Fibroblast of lung (primary cell): ENCODE measurements around the gene LPIN3.

ENCODE experiments used
- EZH2 ChIP-seq: IDR thresholded peaks from 2 replicates; pipeline ENCODE4 v1.5.1; 2012; ENCODE audit warnings: low read length, control low read depth, mild to moderate bottlenecking; ENCODE audit errors: missing control alignments
- TF ChIP-seq, protein P1 (sequence below), 2 donors: IDR thresholded peaks in 1 of 2; conservative IDR thresholded peaks in 1 of 2; 1 replicate in 1 of 2; 2 replicates in 1 of 2; pipeline ENCODE4 v1.5.1; 2011 to 2012; ENCODE audit warnings: low read length in 2 of 2, control low read depth in 1 of 2, inconsistent platforms in 1 of 2, low read depth in 1 of 2, mild to moderate bottlenecking in 1 of 2

DNA sequence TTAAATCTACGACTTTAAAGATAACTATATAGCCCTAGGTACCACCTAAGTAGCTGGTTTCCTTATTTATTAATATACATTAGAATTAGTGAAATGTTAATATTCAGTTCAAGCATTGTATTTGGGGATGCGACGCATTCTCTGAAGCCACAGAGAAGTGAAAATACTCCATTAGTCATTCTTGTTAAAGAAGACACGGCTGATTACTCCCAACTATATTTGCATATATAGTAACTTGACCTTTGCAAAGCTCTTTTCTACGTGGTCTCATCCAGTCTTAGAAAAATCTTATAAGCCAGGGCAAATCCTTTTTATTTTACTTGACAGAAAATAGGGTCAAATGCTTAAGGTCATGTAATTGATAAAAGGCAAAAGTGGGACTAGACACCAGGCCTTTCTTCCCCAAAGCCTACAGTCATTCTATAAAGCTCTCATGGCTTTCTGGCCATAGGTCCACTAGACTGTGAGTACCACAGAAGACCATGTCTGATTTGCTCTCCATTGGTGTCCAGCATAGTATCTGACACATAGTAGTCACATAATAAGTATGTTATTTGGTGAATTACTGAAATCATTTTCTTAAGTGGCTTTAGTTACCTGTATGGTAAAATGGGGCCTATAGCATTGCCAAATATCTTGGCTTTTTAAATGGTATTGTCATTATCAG lies 34.4 kb upstream of the LPIN3 start:
- no peak for TF ChIP-seq EZH2
- TF ChIP-seq, protein P1, sequence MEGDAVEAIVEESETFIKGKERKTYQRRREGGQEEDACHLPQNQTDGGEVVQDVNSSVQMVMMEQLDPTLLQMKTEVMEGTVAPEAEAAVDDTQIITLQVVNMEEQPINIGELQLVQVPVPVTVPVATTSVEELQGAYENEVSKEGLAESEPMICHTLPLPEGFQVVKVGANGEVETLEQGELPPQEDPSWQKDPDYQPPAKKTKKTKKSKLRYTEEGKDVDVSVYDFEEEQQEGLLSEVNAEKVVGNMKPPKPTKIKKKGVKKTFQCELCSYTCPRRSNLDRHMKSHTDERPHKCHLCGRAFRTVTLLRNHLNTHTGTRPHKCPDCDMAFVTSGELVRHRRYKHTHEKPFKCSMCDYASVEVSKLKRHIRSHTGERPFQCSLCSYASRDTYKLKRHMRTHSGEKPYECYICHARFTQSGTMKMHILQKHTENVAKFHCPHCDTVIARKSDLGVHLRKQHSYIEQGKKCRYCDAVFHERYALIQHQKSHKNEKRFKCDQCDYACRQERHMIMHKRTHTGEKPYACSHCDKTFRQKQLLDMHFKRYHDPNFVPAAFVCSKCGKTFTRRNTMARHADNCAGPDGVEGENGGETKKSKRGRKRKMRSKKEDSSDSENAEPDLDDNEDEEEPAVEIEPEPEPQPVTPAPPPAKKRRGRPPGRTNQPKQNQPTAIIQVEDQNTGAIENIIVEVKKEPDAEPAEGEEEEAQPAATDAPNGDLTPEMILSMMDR (conservative IDR thresholded peaks at IDR 0.05 in 1 of 2, IDR thresholded peaks at IDR 0.05 in 1 of 2; ENCODE audit: low read depth in 1 of 2, low read length in 2 of 2), result no peak
